ENCODE measurements around the gene UBE3D.
A peak's percentile ranks its signal among the peaks of the same experiment; 100 is the strongest.

UBE3D gene

GRCh38 chr6:83006270-83006905, 59.3 kb downstream of the UBE3D start:
- DNase-seq (ENCODE audit: extremely low read depth, low read depth) = no peak
- no peak for TF ChIP-seq CTCF (IDR thresholded peaks at IDR 0.05; ENCODE audit: low read depth, low read length, missing control alignments)
- no peak overlapping the region for H3K4me3 ChIP-seq (replicated peaks; ENCODE audit: low read depth, low read length)

- TF ChIP-seq CTCF (IDR thresholded peaks at IDR 0.05; ENCODE audit: low read depth, low read length, missing control alignments) = no peak
- no peak overlapping the region for H3K4me3 ChIP-seq (replicated peaks; ENCODE audit: low read depth, low read length)
- no peak for DNase-seq (ENCODE audit: extremely low read depth, low read depth)
Observed at GRCh38 chr6:82996156-82996555, 69.5 kb downstream of the UBE3D start.

GRCh38 chr6:82995066-82995465, 70.6 kb downstream of the UBE3D start:
- no peak overlapping the region for H3K4me3 ChIP-seq (replicated peaks; ENCODE audit: low read depth, low read length)
- DNase-seq (ENCODE audit: extremely low read depth, low read depth) = no peak
- TF ChIP-seq CTCF (IDR thresholded peaks at IDR 0.05; ENCODE audit: low read depth, low read length, missing control alignments) = no peak

- peak; percentile 32 for DNase-seq (ENCODE audit: extremely low read depth, low read depth)
- no peak for TF ChIP-seq CTCF (IDR thresholded peaks at IDR 0.05; ENCODE audit: low read depth, low read length, missing control alignments)
- H3K4me3 ChIP-seq (replicated peaks; ENCODE audit: low read depth, low read length) = no peak overlapping the region
Observed at GRCh38 chr6:82989736-82990290, 75.8 kb downstream of the UBE3D start.

GRCh38 chr6:82988930-82989351, 76.7 kb downstream of the UBE3D start:
- no peak for DNase-seq (ENCODE audit: extremely low read depth, low read depth)
- no peak for TF ChIP-seq CTCF (IDR thresholded peaks at IDR 0.05; ENCODE audit: low read depth, low read length, missing control alignments)
- H3K4me3 ChIP-seq (replicated peaks; ENCODE audit: low read depth, low read length) = no peak overlapping the region

- TF ChIP-seq CTCF (IDR thresholded peaks at IDR 0.05; ENCODE audit: low read depth, low read length, missing control alignments) = no peak
Observed at GRCh38 chr6:82987951-82988350, 77.7 kb downstream of the UBE3D start.

GRCh38 chr6:82987416-82987815, 78.2 kb downstream of the UBE3D start:
- DNase-seq (ENCODE audit: extremely low read depth, low read depth) = no peak
- H3K4me3 ChIP-seq (replicated peaks; ENCODE audit: low read depth, low read length) = no peak overlapping the region
- no peak for TF ChIP-seq CTCF (IDR thresholded peaks at IDR 0.05; ENCODE audit: low read depth, low read length, missing control alignments)

More at GRCh38 chr6:82987951-82988350, 77.7 kb downstream of the UBE3D start:
- no peak for DNase-seq (ENCODE audit: extremely low read depth, low read depth)
- no peak overlapping the region for H3K4me3 ChIP-seq (replicated peaks; ENCODE audit: low read depth, low read length)
